ENCODE data around the gene PLCB1.

The PLCB1 gene

GRCh38 chr20:8229090-8229489 is 97.0 kb downstream of the PLCB1 start:
- H3K4me3 ChIP-seq (ENCODE audit: control insufficient read depth, low read depth, low read length) = no peak overlapping the region
- no peak for DNase-seq (ENCODE audit: low read depth)
- no peak for TF ChIP-seq CTCF (conservative IDR thresholded peaks at IDR 0.05; ENCODE audit: control insufficient read depth, insufficient read depth, low read depth, low read length)

- no peak for DNase-seq (ENCODE audit: low read depth)
- no peak for TF ChIP-seq CTCF (conservative IDR thresholded peaks at IDR 0.05; ENCODE audit: control insufficient read depth, insufficient read depth, low read depth, low read length)
These were observed 99.0 kb downstream of the PLCB1 start for GRCh38 chr20:8231038-8231437.

GRCh38 chr20:8232332-8232731 is 100.3 kb downstream of the PLCB1 start:
- H3K4me3 ChIP-seq (ENCODE audit: control insufficient read depth, low read depth, low read length) = no peak overlapping the region
- no peak for DNase-seq (ENCODE audit: low read depth)
- TF ChIP-seq CTCF (conservative IDR thresholded peaks at IDR 0.05; ENCODE audit: control insufficient read depth, insufficient read depth, low read depth, low read length) = no peak

More at GRCh38 chr20:8231038-8231437, 99.0 kb downstream of the PLCB1 start:
- no peak overlapping the region for H3K4me3 ChIP-seq (ENCODE audit: control insufficient read depth, low read depth, low read length)

DNA sequence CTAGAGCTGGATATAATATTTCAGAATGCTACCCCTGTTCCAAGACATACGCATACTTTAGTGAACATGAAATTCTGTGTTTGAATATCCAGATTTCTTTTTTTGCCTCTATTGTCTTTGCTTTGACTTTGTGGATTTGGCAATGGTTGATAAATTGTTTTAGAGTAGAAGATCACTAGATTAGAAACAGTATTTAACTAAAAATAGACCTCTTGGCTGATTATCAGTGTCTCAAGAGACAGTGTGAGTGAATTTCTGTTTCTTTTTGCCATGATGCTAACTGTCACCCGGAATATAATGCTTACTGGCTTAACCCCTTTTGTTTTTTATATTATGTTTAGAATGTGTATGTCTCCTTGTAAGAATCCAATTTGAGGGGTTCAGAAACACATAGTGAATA is 102.5 kb downstream of the PLCB1 start:
- no peak for DNase-seq (ENCODE audit: low read depth)
- TF ChIP-seq CTCF (conservative IDR thresholded peaks at IDR 0.05; ENCODE audit: control insufficient read depth, insufficient read depth, low read depth, low read length) = no peak
- no peak overlapping the region for H3K4me3 ChIP-seq (ENCODE audit: control insufficient read depth, low read depth, low read length)

DNA sequence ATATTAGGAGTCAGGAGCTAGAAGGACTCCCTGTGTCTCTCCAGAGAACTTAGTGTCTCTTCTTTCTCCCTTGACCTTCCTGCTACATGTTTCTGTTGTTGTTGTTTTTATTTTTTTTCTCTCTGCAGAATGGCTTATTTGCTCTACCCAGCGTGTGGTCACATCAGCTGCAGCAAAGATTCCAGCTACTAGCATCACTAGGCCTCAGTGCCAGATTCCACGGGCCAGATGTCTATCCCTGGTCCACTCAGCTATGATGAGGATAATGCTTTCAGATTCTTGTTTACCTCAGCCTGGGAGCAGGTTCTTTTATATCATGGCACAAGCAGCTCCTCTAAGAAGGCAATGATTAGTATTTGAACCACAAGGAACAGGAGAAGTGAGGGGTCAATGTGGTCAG is 110.0 kb downstream of the PLCB1 start:
- peak; percentile 4 for DNase-seq (ENCODE audit: low read depth)
- no peak overlapping the region for H3K4me3 ChIP-seq (ENCODE audit: control insufficient read depth, low read depth, low read length)
- no peak for TF ChIP-seq CTCF (conservative IDR thresholded peaks at IDR 0.05; ENCODE audit: control insufficient read depth, insufficient read depth, low read depth, low read length)

DNA sequence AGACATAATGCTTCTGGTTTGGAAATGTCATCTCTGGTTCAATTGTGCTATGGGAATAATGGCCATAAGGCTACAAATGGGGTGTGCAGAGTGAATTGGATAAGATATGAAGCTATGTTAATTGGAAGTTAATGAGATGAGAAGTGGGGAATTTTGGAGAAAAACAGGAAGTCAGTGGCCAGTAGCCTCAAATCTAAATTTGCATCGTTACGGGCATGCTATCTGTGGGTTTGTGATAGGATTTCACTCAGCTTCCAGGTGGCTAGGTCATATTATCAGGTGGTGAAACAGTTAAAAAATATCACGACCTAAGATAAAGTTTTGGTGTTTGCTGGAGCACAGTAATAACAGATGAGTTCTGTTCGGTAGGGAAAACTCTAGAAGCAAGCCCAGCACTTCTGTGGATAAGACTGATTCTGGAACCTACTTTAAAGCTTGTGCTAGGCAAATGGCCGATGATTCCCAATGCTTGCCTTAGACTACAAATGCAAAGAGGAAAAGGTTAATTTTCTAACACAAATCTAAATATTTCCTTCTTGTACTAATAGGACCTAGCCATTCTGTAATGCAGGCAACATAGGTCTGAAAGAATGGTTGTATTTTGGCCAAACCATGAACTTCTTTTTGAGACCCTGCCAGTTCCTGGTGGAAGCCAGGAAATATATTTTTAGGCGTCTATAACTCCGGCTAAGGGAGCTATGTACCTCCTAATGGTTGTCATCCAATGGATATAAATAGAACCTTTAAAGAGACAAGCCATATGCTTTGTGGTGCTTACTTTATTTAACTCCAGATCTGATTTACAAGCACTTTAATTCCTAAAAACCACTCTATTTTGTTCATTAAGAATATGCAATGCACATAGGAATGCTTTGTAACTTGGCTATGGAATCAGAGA is 111.0 kb downstream of the PLCB1 start:
- DNase-seq (ENCODE audit: low read depth) = peak; percentile 21
- no peak for TF ChIP-seq CTCF (conservative IDR thresholded peaks at IDR 0.05; ENCODE audit: control insufficient read depth, insufficient read depth, low read depth, low read length)
- H3K4me3 ChIP-seq (ENCODE audit: control insufficient read depth, low read depth, low read length) = no peak overlapping the region

All from fibroblast of mammary gland (primary cell).